Measurements from ENCODE around the gene PRKRA.

DNA sequence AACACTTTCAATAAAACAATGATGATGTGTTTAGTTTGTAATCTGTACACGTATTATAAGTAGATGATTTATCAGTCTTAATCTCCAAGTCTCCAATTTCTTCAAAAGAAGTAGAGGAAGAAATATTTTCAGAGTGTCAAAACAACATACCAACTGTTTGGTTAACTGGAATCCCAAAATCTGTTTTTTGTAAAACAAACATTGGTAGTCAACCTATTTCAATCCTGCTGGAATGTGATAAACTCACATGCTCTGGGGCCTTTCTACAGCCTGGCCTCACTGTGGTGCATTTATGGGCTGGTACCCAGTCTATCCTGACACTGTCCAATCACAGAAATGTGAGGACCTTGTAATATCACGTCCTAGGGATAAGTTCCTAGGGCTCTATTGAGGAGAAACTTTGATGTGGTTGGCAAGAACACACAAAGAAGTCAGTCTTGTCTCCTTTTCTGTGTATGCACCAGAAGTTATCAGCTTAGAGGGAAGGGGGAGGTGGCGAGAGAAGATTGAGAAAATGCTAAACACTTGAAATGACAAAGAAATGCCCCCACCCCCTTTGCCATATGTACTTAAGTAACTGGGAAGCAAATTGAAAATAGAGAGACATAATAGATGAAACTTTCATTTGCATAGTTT is 47.2 kb downstream of the PRKRA start:
- TF ChIP-seq, protein P1, sequence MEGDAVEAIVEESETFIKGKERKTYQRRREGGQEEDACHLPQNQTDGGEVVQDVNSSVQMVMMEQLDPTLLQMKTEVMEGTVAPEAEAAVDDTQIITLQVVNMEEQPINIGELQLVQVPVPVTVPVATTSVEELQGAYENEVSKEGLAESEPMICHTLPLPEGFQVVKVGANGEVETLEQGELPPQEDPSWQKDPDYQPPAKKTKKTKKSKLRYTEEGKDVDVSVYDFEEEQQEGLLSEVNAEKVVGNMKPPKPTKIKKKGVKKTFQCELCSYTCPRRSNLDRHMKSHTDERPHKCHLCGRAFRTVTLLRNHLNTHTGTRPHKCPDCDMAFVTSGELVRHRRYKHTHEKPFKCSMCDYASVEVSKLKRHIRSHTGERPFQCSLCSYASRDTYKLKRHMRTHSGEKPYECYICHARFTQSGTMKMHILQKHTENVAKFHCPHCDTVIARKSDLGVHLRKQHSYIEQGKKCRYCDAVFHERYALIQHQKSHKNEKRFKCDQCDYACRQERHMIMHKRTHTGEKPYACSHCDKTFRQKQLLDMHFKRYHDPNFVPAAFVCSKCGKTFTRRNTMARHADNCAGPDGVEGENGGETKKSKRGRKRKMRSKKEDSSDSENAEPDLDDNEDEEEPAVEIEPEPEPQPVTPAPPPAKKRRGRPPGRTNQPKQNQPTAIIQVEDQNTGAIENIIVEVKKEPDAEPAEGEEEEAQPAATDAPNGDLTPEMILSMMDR (IDR thresholded peaks at IDR 0.05): no peak
- no peak for TF ChIP-seq POLR2A (IDR thresholded peaks at IDR 0.05)

Measured in testis (tissue), 2 donors.